Caco-2 (cell line): Measurements from ENCODE around the gene ATG9B. TPM values are rescaled to one million over a fixed set of nuclear protein-coding genes. Genes with fewer than 3 reads are reported as not detected.

Source experiments
- BruUV-seq: library from RNA; stranded (reverse); fragments of 400-500 nt; replicated peaks from 2 replicates; lab custom pipeline; 2021; lab: Mats Ljungman, UMichigan
- CTCF ChIA-PET: fragments of 300-600 bp; sonication (Branson Sonifier 250); formaldehyde crosslinking; loops from one replicate; lab custom pipeline; 2022; ENCODE audit warnings: antibody characterized with exemption; lab: Charles Lee
- POLR2A ChIA-PET: fragments of 300-600 bp; sonication (Branson Sonifier 250); formaldehyde crosslinking; loops from one replicate; lab custom pipeline; 2022; ENCODE audit warnings: antibody characterized with exemption; lab: Charles Lee
- DNase-seq, 2 experiments: peaks; one replicate each; pipeline versions ENCODE4 v3.0.0 to v3.0.0-alpha.2; 2020 to 2022
- H3K27me3 ChIP-seq: replicated peaks from 2 replicates; pipeline ENCODE4 v1.6.0; 2011; ENCODE audit warnings: low read length; ENCODE audit not compliant: control insufficient read depth, insufficient read depth
- H3K36me3 ChIP-seq: 2 replicates; pipeline ENCODE4 v1.5.1; 2011; ENCODE audit warnings: low read length; ENCODE audit not compliant: control insufficient read depth, insufficient read depth
- H3K4me1 ChIP-seq: fragments of 250-450 bp; sonication (Bioruptor Pico); 2 replicates; pipeline ENCODE4 v1.5.1; 2020; ENCODE audit warnings: mild to moderate bottlenecking
- H3K4me3 ChIP-seq: 2 replicates; pipeline ENCODE4 v1.5.1; 2011; ENCODE audit warnings: low read depth, mild to moderate bottlenecking, control low read depth, low read length
- H3K9me3 ChIP-seq: fragments of 250-450 bp; sonication (Bioruptor Pico); 2 replicates; pipeline ENCODE4 v1.5.1; 2020; ENCODE audit warnings: mild to moderate bottlenecking, moderate library complexity
- H3K27ac Mint-ChIP-seq: one replicate; pipeline ENCODE4 v1.8.0; 2022; ENCODE audit warnings: mixed read lengths; ENCODE audit not compliant: unreplicated experiment
- H3K27me3 Mint-ChIP-seq: one replicate; pipeline ENCODE4 v1.8.0; 2022; ENCODE audit warnings: mixed read lengths; ENCODE audit not compliant: insufficient read depth, unreplicated experiment
- H3K36me3 Mint-ChIP-seq: one replicate; pipeline ENCODE4 v1.8.0; 2022; ENCODE audit warnings: mild to moderate bottlenecking, mixed read lengths; ENCODE audit not compliant: insufficient read depth, unreplicated experiment
- H3K4me1 Mint-ChIP-seq: one replicate; pipeline ENCODE4 v1.8.0; 2022; ENCODE audit warnings: low read depth, mixed read lengths; ENCODE audit not compliant: unreplicated experiment
- H3K4me3 Mint-ChIP-seq: one replicate; pipeline ENCODE4 v1.8.0; 2022; ENCODE audit warnings: mild to moderate bottlenecking, moderate library complexity, mixed read lengths; ENCODE audit not compliant: unreplicated experiment
- H3K9me3 Mint-ChIP-seq: one replicate; pipeline ENCODE4 v1.8.0; 2022; ENCODE audit warnings: mixed read lengths; ENCODE audit not compliant: unreplicated experiment
- CTCF ChIP-seq, 2 experiments: fragments of 200-600 bp in 1 of 2; IDR thresholded peaks; 1 replicate in 1 of 2; 2 replicates in 1 of 2; pipeline versions ENCODE4 v1.5.1 to v1.8.0; 2011 to 2022; ENCODE audit warnings: antibody characterized with exemption in 1 of 2, control low read depth in 1 of 2, inconsistent platforms in 1 of 2, low read depth in 1 of 2, low read length in 1 of 2, mild to moderate bottlenecking in 1 of 2, moderate library complexity in 1 of 2; ENCODE audit not compliant: insufficient read depth in 1 of 2, severe bottlenecking in 1 of 2, unreplicated experiment in 1 of 2
- intact Hi-C: fragments of 100-400 bp; cut with micrococcal nuclease; formaldehyde crosslinking; loops from one replicate; pipeline ENCODE4 v1.10.0; 2022; ENCODE audit not compliant: unreplicated experiment
- total RNA-seq: library from RNA; stranded (reverse); gene quantifications from 2 replicates; pipeline ENCODE4 v1.2.3, GENCODE V29; 2022

Gene ATG9B
- total RNA-seq, 1 experiment from 2014 or later: 4.3 TPM

- POLR2A ChIA-PET: interaction anchor here (0.5 kb wide), 1 partner anchor 55 kb away, joined by 3 read pairs; no protein-coding TSS in a partner anchor
- Histone ChIP-seq H3K4me3 (peak overlapping the region; percentile 59), H3K27me3 (no peaks in the 10 kb centered on the region), H3K36me3 (peaks cover 3% of the 10 kb centered on the region), H3K4me1 (peaks cover 30% of the 10 kb centered on the region), H3K9me3 (no peaks in the 10 kb centered on the region)
- H3K27ac Mint-ChIP-seq: peak overlapping the region; percentile 94
- CTCF ChIA-PET: interaction anchor here (0.6 to 1.7 kb wide), 3 partner anchors 32 to 179 kb away, joined by 4 to 7 read pairs (median 5); partner anchors contain the start of gene ABCB8
- no peaks in the 10 kb centered on the region for H3K9me3 Mint-ChIP-seq
- no peaks in the 10 kb centered on the region for H3K27me3 Mint-ChIP-seq
- no peak for TF ChIP-seq CTCF (IDR thresholded peaks at IDR 0.05; ENCODE audit: insufficient read depth in 1 of 2, low read depth in 1 of 2, low read length in 1 of 2, severe bottlenecking in 1 of 2, unreplicated experiment in 1 of 2)
- intact Hi-C loops: no loop called here
- peak overlapping the region; percentile 95 for H3K4me3 Mint-ChIP-seq
- H3K4me1 Mint-ChIP-seq: peaks cover 25% of the 10 kb centered on the region
- peaks cover 47% of the 10 kb centered on the region for H3K36me3 Mint-ChIP-seq
- DNase-seq: no peak
- no TSS peak for BruUV-seq
Measured at GRCh38 chr7:151060416-151061212, 36.3 kb upstream of the ATG9B start.

DNA sequence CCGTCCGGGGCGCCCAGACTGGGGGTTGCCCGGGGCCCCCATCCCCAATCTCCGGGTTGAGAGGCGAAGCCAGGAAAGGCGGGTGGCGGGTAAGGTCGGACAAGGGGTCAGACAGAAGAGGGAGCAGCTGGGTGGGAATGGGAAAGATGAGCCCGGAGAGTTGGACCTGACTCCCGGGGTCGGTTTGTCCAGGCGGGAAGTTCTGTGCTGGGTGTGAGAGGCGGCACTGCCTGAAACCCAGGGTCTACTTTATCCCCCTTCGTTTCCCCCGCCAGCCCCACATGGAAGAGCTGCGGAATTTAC is 35.8 kb upstream of the ATG9B start:
- no TSS peak for BruUV-seq
- peaks cover 3% of the 10 kb centered on the region for H3K36me3 ChIP-seq
- H3K27me3 ChIP-seq: no peaks in the 10 kb centered on the region
- DNase-seq: no peak
- ChIA-PET POLR2A (no interaction called here), CTCF (interaction anchor here (1.7 kb wide), 1 partner anchor 32 kb away, joined by 7 read pairs; the partner anchor contains the start of gene ABCB8)
- Mint-ChIP-seq H3K4me1 (peaks cover 25% of the 10 kb centered on the region), H3K27ac (peak overlapping the region; percentile 94), H3K36me3 (peaks cover 41% of the 10 kb centered on the region), H3K4me3 (peak overlapping the region; percentile 95), H3K27me3 (no peaks in the 10 kb centered on the region), H3K9me3 (no peaks in the 10 kb centered on the region)
- no peak for TF ChIP-seq CTCF (IDR thresholded peaks at IDR 0.05; ENCODE audit: insufficient read depth in 1 of 2, low read depth in 1 of 2, low read length in 1 of 2, severe bottlenecking in 1 of 2, unreplicated experiment in 1 of 2)
- peak overlapping the region; percentile 59 for H3K4me3 ChIP-seq
- H3K4me1 ChIP-seq: peaks cover 30% of the 10 kb centered on the region
- no peaks in the 10 kb centered on the region for H3K9me3 ChIP-seq
- intact Hi-C loops: no loop called here

GRCh38 chr7:151059367-151060112 is 35.2 kb upstream of the ATG9B start, which contains the start of gene SLC4A2:
TSS of gene SLC4A2 (plus strand) at chr7:151059589. CDS start at chr7:151061988, 2,399 bp downstream.
- intact Hi-C loops: loop anchor here (2.0 kb wide), 1 partner anchor 51 kb away; no protein-coding TSS in a partner anchor
- H3K27ac Mint-ChIP-seq: peak within 1 kb of the TSS; percentile 94
- H3K4me3 Mint-ChIP-seq: peak within 1 kb of the TSS; percentile 95
- POLR2A ChIA-PET: interaction anchor here (0.6 kb wide), 1 partner anchor 31 kb away, joined by 3 read pairs; the partner anchor contains the start of gene ABCB8
- peak within 1 kb of the TSS; percentile 59 for H3K4me3 ChIP-seq
- peak; percentile 80 to 82 for TF ChIP-seq CTCF (IDR thresholded peaks at IDR 0.05; ENCODE audit: insufficient read depth in 1 of 2, low read depth in 1 of 2, low read length in 1 of 2, severe bottlenecking in 1 of 2, unreplicated experiment in 1 of 2)
- peaks cover 25% of the 10 kb centered on the region for H3K4me1 Mint-ChIP-seq
- no peaks in the 10 kb centered on the region for H3K27me3 Mint-ChIP-seq
- no peaks in the 10 kb centered on the region for H3K9me3 ChIP-seq
- peaks cover 41% of the 10 kb centered on the region for H3K36me3 Mint-ChIP-seq
- CTCF ChIA-PET: interaction anchor here (1.7 kb wide), 1 partner anchor 31 kb away, joined by 7 read pairs; the partner anchor contains the start of gene ABCB8
- peaks cover 30% of the 10 kb centered on the region for H3K4me1 ChIP-seq
- no peaks in the 10 kb centered on the region for H3K9me3 Mint-ChIP-seq
- peak; percentile 79 to 91 for DNase-seq
- no peaks in the 10 kb centered on the region; the same call in 1 of the 2 replicates for H3K36me3 ChIP-seq
- no TSS peak for BruUV-seq
- H3K27me3 ChIP-seq: no peaks in the 10 kb centered on the region
